GM12891 (cell line): ENCODE data around the gene OLFML3.

Source experiments
- PAX5 ChIP-seq: IDR thresholded peaks from 2 replicates; pipeline ENCODE4 v1.6.1; 2011; ENCODE audit warnings: low read length, moderate library complexity, mild to moderate bottlenecking; ENCODE audit not compliant: insufficient read depth, severe bottlenecking
- POLR2A ChIP-seq: IDR thresholded peaks from 2 replicates; pipeline ENCODE4 v1.6.1; 2011; ENCODE audit warnings: low read depth, low read length, control low read depth
- POLR2AphosphoS5 ChIP-seq: IDR thresholded peaks from 2 replicates; pipeline ENCODE4 v1.6.1; 2011; ENCODE audit warnings: low read depth, low read length, control low read depth

GRCh38 chr1:113945329-113945728, 33.9 kb upstream of the OLFML3 start:
- TF ChIP-seq POLR2A = no peak
- TF ChIP-seq POLR2AphosphoS5 = no peak
- TF ChIP-seq PAX5 = no peak
